ENCODE data around the gene FUS.

DNA sequence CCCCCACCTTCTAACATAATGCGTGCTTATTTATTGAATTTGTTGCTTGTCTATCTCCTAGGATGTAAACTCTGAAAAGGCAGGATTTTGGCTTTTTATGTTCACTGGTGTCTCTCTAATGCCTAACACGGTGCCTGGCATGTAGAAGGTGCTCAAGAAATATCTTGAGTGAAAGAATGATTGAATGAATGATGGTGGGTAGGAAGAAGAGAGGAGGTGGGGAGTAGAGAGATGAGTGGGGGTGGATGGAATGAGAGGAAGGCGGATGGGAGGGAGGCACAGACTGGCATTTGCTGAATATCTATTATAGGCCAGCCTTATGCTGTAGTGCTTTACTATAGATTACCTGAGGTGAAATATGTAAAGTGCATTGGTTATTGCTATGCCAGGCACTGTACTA, 32.4 kb upstream of the FUS start:
- TF ChIP-seq, protein P1, sequence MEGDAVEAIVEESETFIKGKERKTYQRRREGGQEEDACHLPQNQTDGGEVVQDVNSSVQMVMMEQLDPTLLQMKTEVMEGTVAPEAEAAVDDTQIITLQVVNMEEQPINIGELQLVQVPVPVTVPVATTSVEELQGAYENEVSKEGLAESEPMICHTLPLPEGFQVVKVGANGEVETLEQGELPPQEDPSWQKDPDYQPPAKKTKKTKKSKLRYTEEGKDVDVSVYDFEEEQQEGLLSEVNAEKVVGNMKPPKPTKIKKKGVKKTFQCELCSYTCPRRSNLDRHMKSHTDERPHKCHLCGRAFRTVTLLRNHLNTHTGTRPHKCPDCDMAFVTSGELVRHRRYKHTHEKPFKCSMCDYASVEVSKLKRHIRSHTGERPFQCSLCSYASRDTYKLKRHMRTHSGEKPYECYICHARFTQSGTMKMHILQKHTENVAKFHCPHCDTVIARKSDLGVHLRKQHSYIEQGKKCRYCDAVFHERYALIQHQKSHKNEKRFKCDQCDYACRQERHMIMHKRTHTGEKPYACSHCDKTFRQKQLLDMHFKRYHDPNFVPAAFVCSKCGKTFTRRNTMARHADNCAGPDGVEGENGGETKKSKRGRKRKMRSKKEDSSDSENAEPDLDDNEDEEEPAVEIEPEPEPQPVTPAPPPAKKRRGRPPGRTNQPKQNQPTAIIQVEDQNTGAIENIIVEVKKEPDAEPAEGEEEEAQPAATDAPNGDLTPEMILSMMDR (IDR thresholded peaks at IDR 0.05) = no peak
- TF ChIP-seq POLR2A (IDR thresholded peaks at IDR 0.05) = no peak
- no peak for TF ChIP-seq EP300 (IDR thresholded peaks at IDR 0.05)

Measured in upper lobe of left lung (tissue), 4 donors.